ENCODE measurements around the gene DNASE1L3. TPM values are rescaled to one million over a fixed set of nuclear protein-coding genes. Genes with fewer than 3 reads are reported as not detected.
A peak's percentile ranks its signal among the peaks of the same experiment; 100 is the strongest.

Gene DNASE1L3, protein sequence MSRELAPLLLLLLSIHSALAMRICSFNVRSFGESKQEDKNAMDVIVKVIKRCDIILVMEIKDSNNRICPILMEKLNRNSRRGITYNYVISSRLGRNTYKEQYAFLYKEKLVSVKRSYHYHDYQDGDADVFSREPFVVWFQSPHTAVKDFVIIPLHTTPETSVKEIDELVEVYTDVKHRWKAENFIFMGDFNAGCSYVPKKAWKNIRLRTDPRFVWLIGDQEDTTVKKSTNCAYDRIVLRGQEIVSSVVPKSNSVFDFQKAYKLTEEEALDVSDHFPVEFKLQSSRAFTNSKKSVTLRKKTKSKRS
- total RNA-seq (100 to 1,000 TPM in 1 of 2 donors, 10 to 100 TPM in 1; 76.1 to 162 TPM), polyA plus RNA-seq (100 to 1,000 TPM in 1 of 2 donors, 10 to 100 TPM in 1; 94.5 to 201 TPM)

DNA sequence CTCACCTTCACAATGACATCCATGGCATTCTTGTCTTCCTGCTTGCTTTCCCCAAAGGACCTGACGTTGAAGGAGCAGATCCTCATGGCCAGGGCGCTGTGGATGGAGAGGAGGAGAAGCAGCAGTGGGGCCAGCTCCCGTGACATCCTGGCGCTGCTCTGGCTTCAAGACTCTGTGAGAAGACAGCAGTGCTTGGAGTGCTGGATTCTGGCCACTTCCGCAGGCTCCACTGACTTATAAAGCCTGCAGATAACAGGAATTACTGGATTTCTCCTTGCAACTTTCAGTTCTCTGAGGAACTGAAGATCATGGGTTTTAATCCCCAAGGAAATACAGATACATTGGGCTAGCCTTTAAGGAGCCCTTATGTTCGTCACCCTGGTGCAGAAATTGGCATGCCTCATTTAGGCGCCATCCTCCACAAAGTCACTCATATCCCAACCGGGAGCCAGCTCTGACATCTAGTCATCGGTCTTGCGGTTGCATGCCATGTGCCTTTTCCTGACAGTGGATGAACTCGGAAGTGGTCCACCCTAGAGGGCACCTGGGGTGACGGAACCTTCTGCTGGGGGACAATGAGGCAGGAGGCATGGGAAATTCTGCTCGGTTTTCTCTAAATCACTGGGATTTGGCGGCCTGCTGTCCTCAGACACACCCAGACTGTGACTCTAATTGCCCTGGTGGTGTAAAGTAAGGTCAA, at the start of gene DNASE1L3:
Gene DNASE1L3, minus strand, starts transcription at position 212 of the 700 bp plus-strand sequence. Its CDS starts 66 bp downstream, at position 146.
- Histone ChIP-seq H3K27ac (ENCODE audit: low read depth in 1 of 2, low read length in 2 of 2) (peak within 1 kb of the TSS in 1 of 2 donors; percentile 17), H3K9ac (ENCODE audit: low read depth in 1 of 2, low read length in 2 of 2) (peak within 1 kb of the TSS in 1 of 2 donors; percentile 26), H3K36me3 (ENCODE audit: control insufficient read depth in 4 of 4, insufficient read depth in 3 of 4, low read depth in 1 of 4, low read length in 3 of 4) (no peaks in the 10 kb centered on the region), H3K27me3 (ENCODE audit: control insufficient read depth in 4 of 4, insufficient read depth in 4 of 4, low read length in 3 of 4) (no peaks in the 10 kb centered on the region), H3K4me3 (ENCODE audit: low read depth in 1 of 3, low read length in 3 of 3) (peak within 1 kb of the TSS in 2 of 3 donors; percentile 22 to 30), H3K4me1 (ENCODE audit: control insufficient read depth in 4 of 4, insufficient read depth in 4 of 4, low read length in 3 of 4) (peaks cover 3 to 21% (median 14%) of the 10 kb centered on the region in 4 donors), H3K9me3 (ENCODE audit: control insufficient read depth in 4 of 4, low read length in 3 of 4) (no peaks in the 10 kb centered on the region)
- TF ChIP-seq ATF3 (IDR thresholded peaks at IDR 0.05) (no peak), RXRA (IDR thresholded peaks at IDR 0.05) (peak in 1 of 2 donors; percentile 7), NR2F2 (IDR thresholded peaks at IDR 0.05) (peak; percentile 69)
- no peak for DNase-seq (ENCODE audit: low spot score)
- 72% methylated on average over 14 of the region's 14 CpGs for WGBS

DNA sequence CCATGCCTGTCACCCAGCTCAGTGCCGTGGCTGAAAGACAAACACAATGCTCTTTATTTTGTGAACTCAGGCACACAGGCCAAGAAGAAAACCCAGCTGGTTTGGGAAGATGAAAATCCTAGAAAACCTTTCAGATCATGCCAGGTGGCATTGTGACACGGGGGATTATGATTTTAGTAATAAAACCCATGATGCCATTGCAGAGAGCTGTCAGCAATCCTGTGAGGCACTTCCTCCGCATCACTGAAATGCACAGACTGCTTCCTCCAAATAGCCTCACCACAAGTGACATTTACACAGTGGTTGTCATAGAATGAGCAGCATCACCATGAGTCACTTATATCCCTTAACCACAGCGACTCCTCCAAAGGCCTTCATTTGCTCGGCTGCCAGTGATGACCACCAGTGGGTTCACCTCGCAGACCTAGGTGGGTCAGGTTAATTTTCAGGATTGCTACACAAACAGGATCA, 49.5 kb upstream of the DNASE1L3 start:
- Histone ChIP-seq H3K4me1 (ENCODE audit: control insufficient read depth in 4 of 4, insufficient read depth in 4 of 4, low read length in 3 of 4) (no peaks in the 10 kb centered on the region), H3K9ac (ENCODE audit: low read depth in 1 of 2, low read length in 2 of 2) (no peak overlapping the region), H3K9me3 (ENCODE audit: control insufficient read depth in 4 of 4, low read length in 3 of 4) (no peaks in the 10 kb centered on the region), H3K27me3 (ENCODE audit: control insufficient read depth in 4 of 4, insufficient read depth in 4 of 4, low read length in 3 of 4) (no peaks in the 10 kb centered on the region), H3K27ac (ENCODE audit: low read depth in 1 of 2, low read length in 2 of 2) (no peak overlapping the region), H3K36me3 (ENCODE audit: control insufficient read depth in 4 of 4, insufficient read depth in 3 of 4, low read depth in 1 of 4, low read length in 3 of 4) (peaks cover 6 to 23% (median 14%) of the 10 kb centered on the region in 4 donors), H3K4me3 (ENCODE audit: low read depth in 1 of 3, low read length in 3 of 3) (no peak overlapping the region)
- TF ChIP-seq REST (IDR thresholded peaks at IDR 0.05) (no peak), MAX (IDR thresholded peaks at IDR 0.05) (no peak), JUND (IDR thresholded peaks at IDR 0.05) (no peak), ATF3 (IDR thresholded peaks at IDR 0.05) (no peak), TAF1 (conservative IDR thresholded peaks at IDR 0.05) (no peak), ZBTB33 (IDR thresholded peaks at IDR 0.05) (no peak), EGR1 (IDR thresholded peaks at IDR 0.05; ENCODE audit: low read depth in 2 of 2) (no peak), FOXA2 (IDR thresholded peaks at IDR 0.05) (no peak), RAD21 (IDR thresholded peaks at IDR 0.05) (no peak)
- TF ChIP-seq, protein P1, sequence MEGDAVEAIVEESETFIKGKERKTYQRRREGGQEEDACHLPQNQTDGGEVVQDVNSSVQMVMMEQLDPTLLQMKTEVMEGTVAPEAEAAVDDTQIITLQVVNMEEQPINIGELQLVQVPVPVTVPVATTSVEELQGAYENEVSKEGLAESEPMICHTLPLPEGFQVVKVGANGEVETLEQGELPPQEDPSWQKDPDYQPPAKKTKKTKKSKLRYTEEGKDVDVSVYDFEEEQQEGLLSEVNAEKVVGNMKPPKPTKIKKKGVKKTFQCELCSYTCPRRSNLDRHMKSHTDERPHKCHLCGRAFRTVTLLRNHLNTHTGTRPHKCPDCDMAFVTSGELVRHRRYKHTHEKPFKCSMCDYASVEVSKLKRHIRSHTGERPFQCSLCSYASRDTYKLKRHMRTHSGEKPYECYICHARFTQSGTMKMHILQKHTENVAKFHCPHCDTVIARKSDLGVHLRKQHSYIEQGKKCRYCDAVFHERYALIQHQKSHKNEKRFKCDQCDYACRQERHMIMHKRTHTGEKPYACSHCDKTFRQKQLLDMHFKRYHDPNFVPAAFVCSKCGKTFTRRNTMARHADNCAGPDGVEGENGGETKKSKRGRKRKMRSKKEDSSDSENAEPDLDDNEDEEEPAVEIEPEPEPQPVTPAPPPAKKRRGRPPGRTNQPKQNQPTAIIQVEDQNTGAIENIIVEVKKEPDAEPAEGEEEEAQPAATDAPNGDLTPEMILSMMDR (IDR thresholded peaks at IDR 0.05; ENCODE audit: low read depth, low read length, missing input control), result no peak
- no peak for DNase-seq (ENCODE audit: low spot score)
- 93% methylated on average over 6 of the region's 6 CpGs for WGBS
